Activated CD4-positive, alpha-beta memory T cell treated with anti-CD3 and anti-CD28 coated beads for 36 hours (primary cell): ENCODE results near the gene PUM2. TPM values are rescaled to one million over a fixed set of nuclear protein-coding genes. Genes with fewer than 3 reads are reported as not detected.
"Not testable (repeated sequence)": the region's sequence is repeated elsewhere in the genome, so short reads cannot be mapped to it uniquely, and the experiment has no call there.

ENCODE experiments used
- CTCF ChIA-PET: fragments of 350-600 bp; sonication (Branson Sonifier 250); formaldehyde crosslinking; loops from one replicate; lab custom pipeline; 2021; ENCODE audit warnings: antibody characterized with exemption, inconsistent platforms; lab: Charles Lee
- POLR2A ChIA-PET: fragments of 350-600 bp; sonication (Branson Sonifier 250); formaldehyde crosslinking; loops from one replicate; lab custom pipeline; 2021; ENCODE audit warnings: antibody characterized with exemption; lab: Charles Lee
- DNase-seq: peaks from one replicate; pipeline ENCODE4 v3.0.0-alpha.2; 2020
- H3K27ac Mint-ChIP-seq: one replicate; pipeline ENCODE4 v1.8.0; 2021; ENCODE audit warnings: mixed read lengths
- H3K27me3 Mint-ChIP-seq: one replicate; pipeline ENCODE4 v1.8.0; 2021; ENCODE audit warnings: mixed read lengths
- H3K36me3 Mint-ChIP-seq: one replicate; pipeline ENCODE4 v1.8.0; 2021; ENCODE audit warnings: mixed read lengths
- H3K4me1 Mint-ChIP-seq: one replicate; pipeline ENCODE4 v1.8.0; 2021; ENCODE audit warnings: low read depth, mixed read lengths
- H3K4me3 Mint-ChIP-seq: one replicate; pipeline ENCODE4 v1.8.0; 2021; ENCODE audit warnings: mild to moderate bottlenecking, mixed read lengths
- H3K9me3 Mint-ChIP-seq: one replicate; pipeline ENCODE4 v1.8.0; 2021; ENCODE audit warnings: mixed read lengths
- intact Hi-C: fragments of 100-400 bp; cut with micrococcal nuclease; formaldehyde crosslinking; loops from one replicate; pipeline ENCODE4 v1.15.1; 2023
- total RNA-seq, 2 experiments: library from RNA; stranded (reverse); gene quantifications; one replicate each; pipeline ENCODE4 v1.2.3, GENCODE V29; 2021

Gene PUM2
- total RNA-seq, 2 experiments from 2014 or later, result 122 TPM

DNA sequence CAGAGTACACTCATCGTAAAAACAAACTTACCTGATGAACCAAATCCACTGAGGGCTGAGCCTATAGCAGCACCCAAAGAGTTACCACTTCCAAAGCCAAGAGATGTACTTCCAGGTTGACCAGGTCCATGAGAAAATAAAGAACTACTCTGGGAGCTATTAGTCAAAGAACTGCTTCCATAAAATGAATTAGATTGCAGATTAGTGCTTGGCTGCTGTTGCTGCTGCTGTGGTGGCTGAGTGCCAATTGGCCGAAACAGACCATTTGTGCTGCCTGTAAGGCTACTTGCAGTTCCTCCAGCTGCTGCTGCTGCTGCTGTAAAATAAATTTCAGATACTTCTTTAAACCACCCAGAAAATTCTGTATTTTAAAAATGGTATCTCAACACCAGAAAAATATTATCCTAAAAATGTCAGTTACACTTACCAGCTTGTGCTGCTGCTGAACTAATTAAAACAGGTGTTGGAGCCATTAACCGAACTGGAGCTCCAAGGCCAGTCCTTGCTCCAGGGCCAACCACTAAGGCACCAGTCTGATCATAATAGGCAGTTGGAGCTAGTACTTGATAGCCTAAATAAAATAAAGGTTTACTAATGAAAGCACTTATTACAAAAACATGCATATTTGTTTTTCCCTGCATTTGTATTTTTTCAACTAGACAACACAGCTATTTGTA is 67.6 kb downstream of the PUM2 start:
- Mint-ChIP-seq H3K4me1 (peaks cover 3% of the 10 kb centered on the region), H3K9me3 (no peaks in the 10 kb centered on the region), H3K4me3 (no peak overlapping the region), H3K27ac (no peak overlapping the region), H3K36me3 (peaks cover 27% of the 10 kb centered on the region), H3K27me3 (no peaks in the 10 kb centered on the region)
- POLR2A ChIA-PET, result no interaction called here
- DNase-seq, result no peak
- CTCF ChIA-PET, result interaction anchor here (1.0 to 2.7 kb wide), 2 partner anchors 36 to 43 kb away, joined by 4 to 22 read pairs; no protein-coding TSS in a partner anchor
- intact Hi-C loops, result no loop called here

DNA sequence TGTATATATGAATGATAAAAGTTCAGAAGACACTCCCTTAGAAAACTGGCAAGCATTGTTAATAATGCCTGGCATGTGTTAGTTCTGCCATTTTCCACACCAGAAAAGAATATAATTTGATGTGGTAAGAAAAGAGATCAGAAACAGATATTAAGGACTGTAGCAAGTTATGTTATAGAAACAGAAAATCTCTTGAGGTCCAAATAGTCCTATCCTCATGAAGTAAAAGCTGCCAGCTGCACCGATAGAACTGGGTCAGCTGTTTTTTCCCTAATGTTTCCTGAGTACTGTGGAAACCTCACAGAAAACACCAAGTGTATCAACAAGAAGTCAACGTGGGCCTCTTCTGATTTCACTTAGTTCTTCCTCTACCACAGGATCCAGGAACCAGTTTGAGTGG is 68.8 kb downstream of the PUM2 start:
- Mint-ChIP-seq H3K27ac (no peak overlapping the region), H3K9me3 (no peaks in the 10 kb centered on the region), H3K4me1 (peaks cover 6% of the 10 kb centered on the region), H3K4me3 (no peak overlapping the region), H3K27me3 (no peaks in the 10 kb centered on the region), H3K36me3 (peaks cover 30% of the 10 kb centered on the region)
- POLR2A ChIA-PET, result no interaction called here
- CTCF ChIA-PET, result interaction anchor here (0.8 to 2.7 kb wide), 3 partner anchors 37 to 384 kb away, joined by 3 to 22 read pairs (median 4); no protein-coding TSS in a partner anchor
- intact Hi-C loops, result no loop called here
- no peak for DNase-seq

DNA sequence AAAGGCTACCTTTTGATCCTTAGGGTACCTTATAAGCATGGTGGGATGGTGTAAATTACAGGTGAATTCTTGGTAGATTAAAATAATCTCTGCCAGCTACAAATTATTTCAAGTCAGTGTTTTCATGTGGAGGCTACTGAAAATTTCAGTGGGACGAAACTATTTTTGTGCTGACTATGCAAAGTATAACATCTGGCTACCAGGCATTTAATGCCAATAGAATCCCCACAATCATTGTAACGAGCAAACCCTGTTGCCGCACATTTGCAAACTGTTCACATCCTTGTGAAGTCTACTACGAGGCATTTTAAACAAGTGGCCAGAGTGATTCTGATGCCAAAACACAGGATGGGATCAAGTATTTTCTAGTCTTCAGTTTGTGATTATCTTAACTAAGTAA is 77.6 kb downstream of the PUM2 start:
- ChIA-PET CTCF (no interaction called here), POLR2A (interaction anchor here (0.6 kb wide), 1 partner anchor 150 kb away, joined by 3 read pairs; no protein-coding TSS in a partner anchor)
- H3K36me3 Mint-ChIP-seq, result peaks cover 24% of the 10 kb centered on the region
- intact Hi-C loops, result no loop called here
- no peak overlapping the region for H3K27ac Mint-ChIP-seq
- DNase-seq, result no peak
- no peaks in the 10 kb centered on the region for H3K9me3 Mint-ChIP-seq
- H3K4me1 Mint-ChIP-seq, result peaks cover 3% of the 10 kb centered on the region
- H3K27me3 Mint-ChIP-seq, result no peaks in the 10 kb centered on the region
- H3K4me3 Mint-ChIP-seq, result no peak overlapping the region

DNA sequence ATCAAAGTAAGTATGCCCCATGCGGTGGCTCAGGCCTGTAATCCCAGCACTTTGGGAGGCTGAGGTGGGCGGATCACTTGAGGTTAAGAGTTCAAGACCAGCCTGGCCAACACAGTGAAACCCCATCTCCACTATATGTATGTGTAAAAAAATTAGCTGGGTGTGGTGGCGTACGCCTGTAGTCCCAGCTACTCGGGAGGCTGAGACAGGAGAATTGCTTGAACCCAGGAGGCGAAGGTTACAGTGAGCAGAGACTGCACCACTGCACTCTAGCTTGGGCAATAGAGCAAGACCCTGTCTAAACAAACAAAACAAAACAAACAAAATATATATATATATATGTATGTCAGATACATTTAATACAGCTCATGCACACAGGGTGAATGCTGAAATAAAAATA is 82.3 kb downstream of the PUM2 start:
- H3K27me3 Mint-ChIP-seq, H3K4me1 Mint-ChIP-seq, intact Hi-C loops, H3K4me3 Mint-ChIP-seq, H3K27ac Mint-ChIP-seq, POLR2A ChIA-PET, DNase-seq, H3K9me3 Mint-ChIP-seq: not testable (repeated sequence)
- peaks cover 29% of the 10 kb centered on the region for H3K36me3 Mint-ChIP-seq
- CTCF ChIA-PET, result interaction anchor here (1.3 kb wide), 1 partner anchor 58 kb away, joined by 6 read pairs; no protein-coding TSS in a partner anchor

DNA sequence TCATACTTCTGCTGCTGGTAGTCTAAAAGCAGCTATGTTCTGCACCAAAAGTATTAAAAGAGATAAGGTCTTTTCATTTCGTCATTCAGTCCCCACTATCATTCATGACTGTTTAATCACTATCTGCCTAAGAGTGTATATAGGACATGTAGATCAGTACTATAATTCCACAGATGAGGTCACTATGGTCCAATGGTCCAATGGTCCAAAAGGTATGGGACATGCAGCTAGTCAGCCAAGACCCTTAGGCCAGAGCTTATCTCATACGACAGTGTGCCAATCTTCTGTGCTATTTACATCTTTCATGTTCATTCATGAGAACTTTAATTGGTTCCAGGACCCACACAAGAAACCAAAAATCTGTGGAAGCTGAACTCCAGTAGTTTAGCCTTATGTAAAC is 83.1 kb downstream of the PUM2 start:
- H3K4me1 Mint-ChIP-seq, result peaks cover 1% of the 10 kb centered on the region
- ChIA-PET POLR2A (no interaction called here), CTCF (interaction anchor here (1.3 kb wide), 1 partner anchor 59 kb away, joined by 6 read pairs; no protein-coding TSS in a partner anchor)
- H3K9me3 Mint-ChIP-seq, result no peaks in the 10 kb centered on the region
- H3K27ac Mint-ChIP-seq, result peak overlapping the region; percentile 13
- H3K36me3 Mint-ChIP-seq, result peaks cover 30% of the 10 kb centered on the region
- H3K4me3 Mint-ChIP-seq, result no peak overlapping the region
- intact Hi-C loops, result no loop called here
- no peaks in the 10 kb centered on the region for H3K27me3 Mint-ChIP-seq
- DNase-seq, result no peak

DNA sequence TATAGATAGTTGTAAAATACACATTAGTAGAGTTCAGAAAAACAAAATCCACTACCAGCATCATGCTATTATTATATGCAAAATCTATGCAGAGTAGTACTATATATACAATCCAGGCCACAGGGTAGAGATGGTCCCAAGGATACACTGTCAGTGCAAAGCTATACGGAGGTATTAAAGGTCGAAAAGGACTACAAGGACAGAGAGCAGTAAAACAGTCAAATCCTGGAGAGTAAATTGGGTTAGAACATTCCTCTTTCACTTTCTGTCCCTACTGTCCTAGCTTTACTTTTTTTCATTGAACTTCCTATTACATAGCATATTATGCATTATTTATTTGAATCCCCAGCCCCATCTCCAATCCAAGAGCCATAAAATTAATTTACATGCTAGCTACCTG is 86.0 kb downstream of the PUM2 start:
- ChIA-PET POLR2A (no interaction called here), CTCF (interaction anchor here (1.4 kb wide), 1 partner anchor 62 kb away, joined by 4 read pairs; no protein-coding TSS in a partner anchor)
- no peaks in the 10 kb centered on the region for H3K27me3 Mint-ChIP-seq
- peaks cover 1% of the 10 kb centered on the region for H3K4me1 Mint-ChIP-seq
- H3K4me3 Mint-ChIP-seq, result no peak overlapping the region
- no peak for DNase-seq
- peaks cover 19% of the 10 kb centered on the region for H3K36me3 Mint-ChIP-seq
- intact Hi-C loops, result no loop called here
- peak overlapping the region; percentile 29 for H3K27ac Mint-ChIP-seq
- no peaks in the 10 kb centered on the region for H3K9me3 Mint-ChIP-seq

DNA sequence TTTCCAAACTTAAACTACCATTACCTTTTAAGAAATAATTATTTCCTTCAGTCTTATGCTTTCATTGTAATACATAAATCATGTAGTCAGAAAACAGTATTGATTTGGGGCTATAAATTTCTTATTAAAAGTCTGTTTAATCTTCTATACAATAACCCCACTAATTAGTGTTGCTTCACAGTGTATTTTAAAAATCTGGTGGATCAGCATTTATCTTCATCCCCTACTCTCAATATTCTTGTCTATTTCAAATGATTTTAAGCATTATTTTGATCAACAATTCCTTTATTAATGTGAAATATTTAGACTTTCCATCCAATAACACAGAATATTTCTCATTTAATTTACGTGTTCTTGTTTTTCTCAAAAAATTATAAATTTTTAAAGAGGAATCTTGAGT is 93.2 kb downstream of the PUM2 start:
- Mint-ChIP-seq H3K4me3 (no peak overlapping the region), H3K4me1 (no peaks in the 10 kb centered on the region), H3K36me3 (peaks cover 37% of the 10 kb centered on the region)

DNA sequence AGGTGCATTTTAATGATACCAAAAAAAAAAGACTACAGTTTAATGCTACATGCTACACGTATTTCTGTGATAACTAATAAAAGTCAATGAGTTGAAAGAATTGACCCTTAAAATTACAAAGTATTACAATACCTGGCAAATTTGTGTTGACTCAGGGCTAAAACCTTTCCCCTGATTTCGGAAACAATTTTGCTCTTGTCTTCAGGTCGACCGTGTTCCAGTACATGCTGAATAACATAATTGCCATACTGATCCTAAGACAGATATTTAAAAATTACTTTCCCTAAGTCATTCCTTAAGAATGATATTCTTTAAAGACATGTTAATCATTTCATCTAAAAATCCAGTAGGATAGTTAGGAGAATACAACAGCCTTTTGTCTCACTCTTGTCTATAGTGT is 95.9 kb downstream of the PUM2 start:
- Mint-ChIP-seq H3K9me3 (no peaks in the 10 kb centered on the region), H3K27ac (no peak overlapping the region), H3K4me3 (no peak overlapping the region), H3K27me3 (no peaks in the 10 kb centered on the region), H3K36me3 (peaks cover 50% of the 10 kb centered on the region), H3K4me1 (peaks cover 2% of the 10 kb centered on the region)
- no peak for DNase-seq
- POLR2A ChIA-PET, result no interaction called here
- CTCF ChIA-PET, result no interaction called here
- intact Hi-C loops, result no loop called here

More for the DNA sequence above, 93.2 kb downstream of the PUM2 start:
- intact Hi-C loops, result no loop called here
- no peak overlapping the region for H3K27ac Mint-ChIP-seq
- no peak for DNase-seq
- POLR2A ChIA-PET, result no interaction called here
- H3K9me3 Mint-ChIP-seq, result no peaks in the 10 kb centered on the region
- CTCF ChIA-PET, result no interaction called here
- H3K27me3 Mint-ChIP-seq, result no peaks in the 10 kb centered on the region

DNA sequence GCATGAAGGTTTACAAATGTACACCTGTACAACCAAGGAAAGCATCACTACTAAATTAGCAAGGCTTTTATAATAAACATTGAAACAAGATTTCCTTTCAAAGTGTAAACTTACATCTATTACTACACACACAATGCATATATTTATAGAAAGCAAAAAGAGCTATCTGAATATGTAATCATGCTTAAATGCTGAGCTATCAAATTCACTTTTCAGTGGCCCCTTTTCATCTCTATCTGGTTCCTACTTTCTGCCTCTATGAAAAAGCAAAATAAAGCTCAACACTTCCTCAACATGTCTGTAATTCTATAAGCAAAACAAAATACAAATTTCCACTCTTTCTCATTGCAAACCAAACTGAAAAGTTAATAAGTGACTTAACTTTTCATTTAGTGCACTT is 100.2 kb downstream of the PUM2 start:
- ChIA-PET CTCF (interaction anchor here (1.0 to 2.0 kb wide), 2 partner anchors 12 to 41 kb away, joined by 3 to 4 read pairs; no protein-coding TSS in a partner anchor), POLR2A (interaction anchor here (0.6 kb wide), 1 partner anchor 95 kb away, joined by 4 read pairs; no protein-coding TSS in a partner anchor)
- Mint-ChIP-seq H3K27ac (peak overlapping the region; percentile 40), H3K4me3 (no peak overlapping the region), H3K36me3 (peaks cover 66% of the 10 kb centered on the region), H3K4me1 (peaks cover 10% of the 10 kb centered on the region), H3K27me3 (no peaks in the 10 kb centered on the region), H3K9me3 (no peaks in the 10 kb centered on the region)
- no peak for DNase-seq
- intact Hi-C loops, result no loop called here

DNA sequence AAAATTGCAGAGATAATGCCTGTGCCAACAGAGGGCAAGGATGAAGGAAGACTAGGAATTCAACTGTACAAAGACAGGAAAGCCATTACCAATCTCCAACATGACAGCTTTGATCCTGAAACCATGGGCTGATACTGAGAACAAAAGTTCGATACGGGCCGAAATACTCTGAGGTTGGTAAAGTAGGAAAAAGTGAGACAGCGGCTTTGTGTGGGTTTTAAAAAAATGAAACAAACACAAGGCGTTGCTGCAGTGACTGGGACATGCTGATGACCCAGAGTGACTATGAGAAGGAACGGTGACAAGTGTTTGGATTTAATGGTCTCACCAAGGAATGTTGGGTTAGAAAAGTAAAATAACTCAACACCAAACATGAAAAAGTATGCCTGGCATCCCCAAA is 101.5 kb downstream of the PUM2 start:
- no peak for DNase-seq
- ChIA-PET POLR2A (no interaction called here), CTCF (interaction anchor here (2.0 kb wide), 1 partner anchor 14 kb away, joined by 4 read pairs; no protein-coding TSS in a partner anchor)
- peaks cover 10% of the 10 kb centered on the region for H3K4me1 Mint-ChIP-seq
- peak overlapping the region; percentile 42 for H3K27ac Mint-ChIP-seq
- no peaks in the 10 kb centered on the region for H3K9me3 Mint-ChIP-seq
- H3K27me3 Mint-ChIP-seq, result no peaks in the 10 kb centered on the region
- no peak overlapping the region for H3K4me3 Mint-ChIP-seq
- intact Hi-C loops, result loop anchor here (10.0 kb wide), 1 partner anchor 176 kb away; no protein-coding TSS in a partner anchor
- peaks cover 55% of the 10 kb centered on the region for H3K36me3 Mint-ChIP-seq

DNA sequence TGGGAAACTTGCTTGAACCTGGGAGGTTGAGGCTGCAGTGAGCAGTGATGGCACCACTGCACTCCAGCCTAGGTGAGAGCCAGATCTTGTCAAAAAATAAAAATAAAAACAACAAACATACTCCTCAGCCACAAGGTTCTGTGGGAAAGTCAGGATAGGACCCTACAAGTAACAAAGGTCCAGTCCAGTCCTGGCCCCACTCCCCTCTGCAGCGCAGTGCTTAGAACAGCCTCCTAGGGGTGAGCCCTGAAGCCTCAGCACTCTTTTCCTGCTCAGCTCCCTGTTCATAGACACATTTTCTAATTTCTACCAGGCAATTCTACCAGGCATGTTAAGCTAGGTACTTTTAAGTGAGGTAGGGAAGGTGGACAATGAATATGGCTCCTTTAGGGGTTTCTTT is 103.6 kb downstream of the PUM2 start:
- CTCF ChIA-PET, result no interaction called here
- no peak overlapping the region for H3K4me3 Mint-ChIP-seq
- H3K27ac Mint-ChIP-seq, result no peak overlapping the region
- H3K27me3 Mint-ChIP-seq, result no peaks in the 10 kb centered on the region
- no peaks in the 10 kb centered on the region for H3K9me3 Mint-ChIP-seq
- no peak for DNase-seq
- POLR2A ChIA-PET, result no interaction called here
- intact Hi-C loops, result loop anchor here (10.0 kb wide), 1 partner anchor 178 kb away; no protein-coding TSS in a partner anchor
- peaks cover 11% of the 10 kb centered on the region for H3K4me1 Mint-ChIP-seq
- H3K36me3 Mint-ChIP-seq, result peaks cover 47% of the 10 kb centered on the region

DNA sequence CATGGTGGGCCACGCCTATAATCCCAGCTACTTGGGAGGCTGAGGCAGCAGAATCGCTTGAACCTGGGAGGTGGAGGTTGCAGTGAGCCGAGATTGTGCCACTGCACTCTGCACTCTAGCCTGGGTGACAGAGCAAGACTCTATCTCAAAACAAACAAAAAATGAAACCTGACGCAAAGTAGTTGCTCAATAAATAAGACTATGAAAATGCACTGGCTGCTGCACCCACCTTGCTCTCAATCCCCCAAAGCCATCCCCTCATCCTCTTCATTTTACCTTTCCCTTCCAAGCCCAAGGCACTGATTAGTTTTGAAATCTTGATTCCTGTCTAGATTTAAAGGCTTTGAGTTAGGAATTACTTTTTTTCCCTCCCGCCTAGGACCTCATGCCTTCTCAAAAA is 107.0 kb downstream of the PUM2 start:
- H3K27me3 Mint-ChIP-seq, H3K4me3 Mint-ChIP-seq, H3K27ac Mint-ChIP-seq, H3K9me3 Mint-ChIP-seq, DNase-seq, POLR2A ChIA-PET, H3K4me1 Mint-ChIP-seq: not testable (repeated sequence)
- H3K36me3 Mint-ChIP-seq, result peaks cover 20% of the 10 kb centered on the region
- CTCF ChIA-PET, result interaction anchor here (1.0 to 1.4 kb wide), 2 partner anchors 18 to 94 kb away, joined by 3 to 4 read pairs; partner anchors contain the start of gene SDC1
- intact Hi-C loops, result loop anchor here (5.0 to 10.0 kb wide), 2 partner anchors 181 to 399 kb away; no protein-coding TSS in a partner anchor
